PC-9 (cell line): ENCODE measurements around the gene HSPA8. TPM values are rescaled to one million over a fixed set of nuclear protein-coding genes. Genes with fewer than 3 reads are reported as not detected.

Experiments used
- BruUV-seq: library from RNA; stranded (reverse); fragments of 400-500 nt; replicated peaks from 2 replicates; lab custom pipeline; 2021; lab: Mats Ljungman, UMichigan
- CTCF ChIA-PET: fragments of 300-600 bp; sonication (Branson Sonifier 250); formaldehyde crosslinking; loops from one replicate; lab custom pipeline; 2022; ENCODE audit warnings: antibody characterized with exemption; lab: Charles Lee
- POLR2A ChIA-PET: fragments of 300-600 bp; sonication (Branson Sonifier 250); formaldehyde crosslinking; loops from one replicate; lab custom pipeline; 2022; ENCODE audit warnings: antibody characterized with exemption; ENCODE audit not compliant: unreplicated experiment; lab: Charles Lee
- DNase-seq, 2 experiments: peaks; one replicate each; pipeline versions ENCODE4 v3.0.0 to v3.0.0-alpha.2; 2015 to 2022; ENCODE audit warnings: mixed read lengths in 1 of 2
- H2AFZ ChIP-seq: fragments of 200-600 bp; sonication (generic); 2 replicates; pipeline ENCODE4 v1.8.1; 2017; ENCODE audit warnings: antibody characterized with exemption
- H3F3A ChIP-seq: fragments of 200-600 bp; sonication (generic); 2 replicates; pipeline ENCODE4 v1.8.1; 2017; ENCODE audit warnings: antibody characterized with exemption, mild to moderate bottlenecking, low read depth; ENCODE audit not compliant: insufficient read depth
- H3K27ac ChIP-seq: fragments of 200-600 bp; sonication (generic); 2 replicates; pipeline ENCODE4 v1.6.1; 2016; ENCODE audit warnings: mixed run types
- H3K27me3 ChIP-seq: fragments of 200-600 bp; sonication (generic); 2 replicates; pipeline ENCODE4 v1.6.1; 2016; ENCODE audit warnings: low read depth, mixed run types; ENCODE audit not compliant: insufficient read depth
- H3K36me3 ChIP-seq: fragments of 200-600 bp; sonication (generic); 2 replicates; pipeline ENCODE4 v1.6.1; 2016; ENCODE audit warnings: low read depth, mixed run types
- H3K4me1 ChIP-seq: fragments of 200-600 bp; sonication (generic); replicated peaks from 2 replicates; pipeline ENCODE4 v1.6.1; 2016; ENCODE audit warnings: mixed run types; ENCODE audit not compliant: insufficient read depth
- H3K4me2 ChIP-seq: fragments of 200-600 bp; sonication (generic); 2 replicates; pipeline ENCODE4 v1.6.1; 2017; ENCODE audit warnings: mixed run types
- H3K4me3 ChIP-seq: fragments of 200-600 bp; sonication (generic); 2 replicates; pipeline ENCODE4 v1.6.1; 2016; ENCODE audit warnings: mixed run types
- H3K79me2 ChIP-seq: fragments of 200-600 bp; sonication (generic); 2 replicates; pipeline ENCODE4 v1.6.1; 2017; ENCODE audit warnings: low read depth, mixed run types
- H3K9me2 ChIP-seq: fragments of 200-600 bp; sonication (generic); 2 replicates; pipeline ENCODE4 v1.8.1; 2017; ENCODE audit warnings: mild to moderate bottlenecking; ENCODE audit not compliant: insufficient read depth
- H3K9me3 ChIP-seq: fragments of 200-600 bp; sonication (generic); 2 replicates; pipeline ENCODE4 v1.8.1; 2016; ENCODE audit warnings: low read depth; ENCODE audit not compliant: insufficient read depth
- H4K20me1 ChIP-seq: fragments of 200-600 bp; sonication (generic); 2 replicates; pipeline ENCODE4 v1.8.1; 2017; ENCODE audit not compliant: insufficient read depth
- CTCF ChIP-seq: fragments of 200-600 bp; sonication (generic); conservative IDR thresholded peaks from 2 replicates; pipeline ENCODE4 v1.6.1; 2017; ENCODE audit warnings: mixed run types, antibody characterized with exemption, mild to moderate bottlenecking, moderate library complexity
- EZH2 ChIP-seq: fragments of 200-600 bp; sonication (generic); IDR thresholded peaks from 2 replicates; pipeline ENCODE4 v1.8.0; 2017; ENCODE audit warnings: antibody characterized with exemption, low read depth
- intact Hi-C: fragments of 100-400 bp; cut with micrococcal nuclease; formaldehyde crosslinking; loops from one replicate; pipeline ENCODE4 v1.10.0; 2022; ENCODE audit not compliant: unreplicated experiment
- total RNA-seq: library from RNA; stranded (reverse); gene quantifications from 2 replicates; pipeline ENCODE4 v1.2.3, GENCODE V29; 2021

HSPA8 gene
- total RNA-seq, 1 experiment from 2014 or later: 1,103 TPM

GRCh38 chr11:123051146-123051545, 10.8 kb downstream of the HSPA8 start:
- H3K9me3 ChIP-seq: no peaks in the 10 kb centered on the region
- peaks cover 15% of the 10 kb centered on the region for H4K20me1 ChIP-seq
- BruUV-seq: no TSS peak
- POLR2A ChIA-PET: no interaction called here
- DNase-seq: no peak
- H3K4me2 ChIP-seq: no peak overlapping the region
- TF ChIP-seq CTCF: no peak
- no peak for TF ChIP-seq EZH2
- H3K27ac ChIP-seq: no peak overlapping the region
- intact Hi-C loops: loop anchor here (10.0 kb wide), 1 partner anchor 256 kb away; no protein-coding TSS in a partner anchor
- CTCF ChIA-PET: no interaction called here
- H3K36me3 ChIP-seq: 0 out of 2 replicates have a peak, but pooled peaks cover 4% of the 10 kb centered on the region
- H3K79me2 ChIP-seq: no peaks in the 10 kb centered on the region
- no peaks in the 10 kb centered on the region for H3K4me1 ChIP-seq
- peaks cover 30% of the 10 kb centered on the region for H3F3A ChIP-seq
- H3K4me3 ChIP-seq: no peak overlapping the region
- no peaks in the 10 kb centered on the region for H3K9me2 ChIP-seq
- H3K27me3 ChIP-seq: no peaks in the 10 kb centered on the region
- H2AFZ ChIP-seq: no peak overlapping the region

- no peak overlapping the region for H2AFZ ChIP-seq
- no peaks in the 10 kb centered on the region for H3K79me2 ChIP-seq
- H4K20me1 ChIP-seq: no peaks in the 10 kb centered on the region
- no peaks in the 10 kb centered on the region for H3K9me3 ChIP-seq
- CTCF ChIA-PET: interaction anchor here (0.6 kb wide), 1 partner anchor 27 kb away, joined by 4 read pairs; no protein-coding TSS in a partner anchor
- no peaks in the 10 kb centered on the region for H3K27me3 ChIP-seq
- H3F3A ChIP-seq: no peaks in the 10 kb centered on the region; the same call in 1 of the 2 replicates
- H3K4me3 ChIP-seq: no peak overlapping the region
- no TSS peak for BruUV-seq
- POLR2A ChIA-PET: interaction anchor here (0.6 kb wide), 1 partner anchor 387 kb away, joined by 3 read pairs; no protein-coding TSS in a partner anchor
- no peak for DNase-seq
- H3K9me2 ChIP-seq: no peaks in the 10 kb centered on the region
- TF ChIP-seq EZH2: no peak
- TF ChIP-seq CTCF: no peak
- no peak overlapping the region for H3K27ac ChIP-seq
- intact Hi-C loops: no loop called here
- no peaks in the 10 kb centered on the region for H3K4me1 ChIP-seq
- no peaks in the 10 kb centered on the region for H3K36me3 ChIP-seq
- no peak overlapping the region for H3K4me2 ChIP-seq
Observed at GRCh38 chr11:123047947-123048293, 14.0 kb downstream of the HSPA8 start.

GRCh38 chr11:123047266-123047946, 14.5 kb downstream of the HSPA8 start:
- H3K27ac ChIP-seq: no peak overlapping the region
- no peaks in the 10 kb centered on the region for H3K9me2 ChIP-seq
- no peaks in the 10 kb centered on the region for H3K79me2 ChIP-seq
- no TSS peak for BruUV-seq
- intact Hi-C loops: no loop called here
- no peak overlapping the region for H3K4me3 ChIP-seq
- no peak overlapping the region for H3K4me2 ChIP-seq
- H3K4me1 ChIP-seq: no peaks in the 10 kb centered on the region
- no peaks in the 10 kb centered on the region for H4K20me1 ChIP-seq
- H3K9me3 ChIP-seq: no peaks in the 10 kb centered on the region
- no peak overlapping the region for H2AFZ ChIP-seq
- CTCF ChIA-PET: no interaction called here
- no peaks in the 10 kb centered on the region for H3K27me3 ChIP-seq
- no peaks in the 10 kb centered on the region for H3F3A ChIP-seq
- POLR2A ChIA-PET: interaction anchor here (0.6 kb wide), 1 partner anchor 387 kb away, joined by 3 read pairs; no protein-coding TSS in a partner anchor
- no peaks in the 10 kb centered on the region for H3K36me3 ChIP-seq
- no peak for DNase-seq
- no peak for TF ChIP-seq EZH2
- TF ChIP-seq CTCF: no peak
